DOHH2 (cell line): ENCODE results near the gene LARGE1.

ENCODE experiments used
- H3F3A ChIP-seq: fragments of 200-600 bp; sonication (generic), shearing (Covaris generic); 2 replicates; pipeline ENCODE4 v1.6.0; 2016; ENCODE audit warnings: antibody characterized with exemption, mild to moderate bottlenecking; ENCODE audit not compliant: control insufficient read depth, insufficient read depth
- H3K27ac ChIP-seq: fragments of 200-600 bp; sonication (generic); 2 replicates; pipeline ENCODE4 v1.5.1; 2014; ENCODE audit warnings: low read depth, mild to moderate bottlenecking, low read length, moderate library complexity
- H3K27me3 ChIP-seq: fragments of 200-600 bp; sonication (generic); 2 replicates; pipeline ENCODE4 v1.6.1; 2014; ENCODE audit warnings: mild to moderate bottlenecking, low read length, mixed read lengths; ENCODE audit not compliant: control insufficient read depth
- H3K36me3 ChIP-seq: fragments of 200-600 bp; sonication (generic); 2 replicates; pipeline ENCODE4 v1.6.1; 2014; ENCODE audit warnings: mild to moderate bottlenecking, low read length, moderate library complexity, mixed read lengths; ENCODE audit not compliant: control insufficient read depth
- H3K4me1 ChIP-seq: fragments of 200-600 bp; sonication (generic); 2 replicates; pipeline ENCODE4 v1.6.1; 2014; ENCODE audit warnings: mild to moderate bottlenecking, low read length, mixed read lengths; ENCODE audit not compliant: control insufficient read depth
- H3K4me2 ChIP-seq: fragments of 200-600 bp; sonication (generic); 2 replicates; pipeline ENCODE4 v1.6.0; 2014; ENCODE audit warnings: mild to moderate bottlenecking, low read length, moderate library complexity
- H3K4me3 ChIP-seq: fragments of 200-600 bp; sonication (generic); 2 replicates; pipeline ENCODE4 v1.5.1; 2014; ENCODE audit warnings: mild to moderate bottlenecking, low read length, mixed read lengths
- H3K79me2 ChIP-seq: fragments of 200-600 bp; sonication (generic); 2 replicates; pipeline ENCODE4 v1.6.1; 2014; ENCODE audit warnings: mild to moderate bottlenecking, low read length, mixed read lengths; ENCODE audit not compliant: control insufficient read depth
- H3K9me2 ChIP-seq: fragments of 200-600 bp; sonication (generic); replicated peaks from 2 replicates; pipeline ENCODE4 v1.6.1; 2014; ENCODE audit warnings: mild to moderate bottlenecking, low read length, mixed read lengths; ENCODE audit not compliant: control insufficient read depth
- H3K9me3 ChIP-seq: fragments of 200-600 bp; sonication (generic); 2 replicates; pipeline ENCODE4 v1.6.1; 2014; ENCODE audit warnings: antibody characterized with exemption, low read length, mixed read lengths; ENCODE audit not compliant: control insufficient read depth, insufficient read depth
- H4K20me1 ChIP-seq: fragments of 200-600 bp; sonication (generic); 2 replicates; pipeline ENCODE4 v1.6.0; 2014; ENCODE audit warnings: low read depth, mild to moderate bottlenecking, antibody characterized with exemption, low read length, moderate library complexity; ENCODE audit not compliant: control insufficient read depth, insufficient read depth
- EZH2phosphoT487 ChIP-seq: fragments of 200-600 bp; sonication (generic); IDR thresholded peaks from 2 replicates; pipeline ENCODE4 v1.6.1; 2017; ENCODE audit warnings: borderline replicate concordance, mild to moderate bottlenecking, antibody characterized with exemption, low read length, moderate library complexity, mixed read lengths
- TF ChIP-seq, protein P1 (sequence below): fragments of 200-600 bp; sonication (generic); IDR thresholded peaks from one replicate; pipeline ENCODE4 v1.5.1; 2014; ENCODE audit warnings: antibody characterized with exemption, mild to moderate bottlenecking, low read depth, low read length; ENCODE audit not compliant: poor library complexity, severe bottlenecking

Gene LARGE1

DNA sequence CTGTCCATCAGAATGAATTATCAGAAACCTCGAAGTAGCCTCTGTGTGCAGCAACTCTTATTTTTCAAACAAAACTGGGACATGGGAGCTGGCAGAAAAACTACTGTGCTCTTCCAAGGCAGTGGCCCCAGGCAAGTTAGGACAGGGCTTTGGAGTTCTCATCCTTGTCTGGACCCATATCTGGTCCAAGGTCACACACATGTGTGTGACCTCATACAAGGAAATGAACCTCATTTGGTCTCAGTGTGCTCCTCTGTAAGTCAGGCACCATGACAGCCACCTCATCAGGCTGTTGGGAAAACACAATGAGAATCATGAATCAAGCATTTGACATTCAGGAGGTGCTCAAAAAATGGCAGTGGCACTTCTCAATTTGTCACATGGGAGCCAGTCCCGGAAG, 25.8 kb downstream of the LARGE1 start:
- H3K4me1 ChIP-seq: no peaks in the 10 kb centered on the region
- no peaks in the 10 kb centered on the region for H4K20me1 ChIP-seq

DNA sequence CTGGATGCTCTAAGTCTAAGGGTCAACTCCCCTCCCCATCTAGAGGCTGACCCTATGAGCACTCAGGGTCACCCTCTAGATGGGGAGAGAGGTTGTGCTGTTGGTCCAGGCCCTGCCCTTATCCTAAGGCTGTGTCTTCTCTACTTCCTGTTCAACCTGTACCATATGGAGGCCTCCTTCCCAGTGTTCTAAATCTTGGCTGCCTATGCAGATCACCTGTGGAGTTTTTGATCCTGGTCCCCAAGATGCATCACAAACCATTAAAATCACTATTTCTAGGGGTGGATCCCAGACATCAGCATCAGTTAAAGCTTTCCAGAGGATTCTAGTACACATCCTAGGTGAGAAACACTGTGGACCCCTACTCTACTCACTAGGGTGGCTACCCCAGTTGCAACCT, 26.2 kb downstream of the LARGE1 start:
- H3K27ac ChIP-seq: no peak overlapping the region
- no peak overlapping the region for H3K4me2 ChIP-seq
- H3K79me2 ChIP-seq: no peaks in the 10 kb centered on the region
- TF ChIP-seq EZH2phosphoT487: no peak
- TF ChIP-seq, protein P1, sequence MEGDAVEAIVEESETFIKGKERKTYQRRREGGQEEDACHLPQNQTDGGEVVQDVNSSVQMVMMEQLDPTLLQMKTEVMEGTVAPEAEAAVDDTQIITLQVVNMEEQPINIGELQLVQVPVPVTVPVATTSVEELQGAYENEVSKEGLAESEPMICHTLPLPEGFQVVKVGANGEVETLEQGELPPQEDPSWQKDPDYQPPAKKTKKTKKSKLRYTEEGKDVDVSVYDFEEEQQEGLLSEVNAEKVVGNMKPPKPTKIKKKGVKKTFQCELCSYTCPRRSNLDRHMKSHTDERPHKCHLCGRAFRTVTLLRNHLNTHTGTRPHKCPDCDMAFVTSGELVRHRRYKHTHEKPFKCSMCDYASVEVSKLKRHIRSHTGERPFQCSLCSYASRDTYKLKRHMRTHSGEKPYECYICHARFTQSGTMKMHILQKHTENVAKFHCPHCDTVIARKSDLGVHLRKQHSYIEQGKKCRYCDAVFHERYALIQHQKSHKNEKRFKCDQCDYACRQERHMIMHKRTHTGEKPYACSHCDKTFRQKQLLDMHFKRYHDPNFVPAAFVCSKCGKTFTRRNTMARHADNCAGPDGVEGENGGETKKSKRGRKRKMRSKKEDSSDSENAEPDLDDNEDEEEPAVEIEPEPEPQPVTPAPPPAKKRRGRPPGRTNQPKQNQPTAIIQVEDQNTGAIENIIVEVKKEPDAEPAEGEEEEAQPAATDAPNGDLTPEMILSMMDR: no peak
- H3K9me2 ChIP-seq: no peaks in the 10 kb centered on the region
- no peak overlapping the region for H3K4me3 ChIP-seq
- H4K20me1 ChIP-seq: no peaks in the 10 kb centered on the region
- no peaks in the 10 kb centered on the region for H3K9me3 ChIP-seq
- H3K36me3 ChIP-seq: no peaks in the 10 kb centered on the region
- H3K27me3 ChIP-seq: no peaks in the 10 kb centered on the region
- no peaks in the 10 kb centered on the region for H3F3A ChIP-seq
- no peaks in the 10 kb centered on the region for H3K4me1 ChIP-seq

More for the DNA sequence above, 25.8 kb downstream of the LARGE1 start:
- Histone ChIP-seq H3K79me2 (no peaks in the 10 kb centered on the region), H3F3A (no peaks in the 10 kb centered on the region), H3K36me3 (no peaks in the 10 kb centered on the region), H3K4me3 (no peak overlapping the region), H3K9me2 (no peaks in the 10 kb centered on the region), H3K27ac (no peak overlapping the region), H3K9me3 (no peaks in the 10 kb centered on the region), H3K27me3 (no peaks in the 10 kb centered on the region), H3K4me2 (no peak overlapping the region)
- no peak for TF ChIP-seq EZH2phosphoT487
- TF ChIP-seq, protein P1: no peak

DNA sequence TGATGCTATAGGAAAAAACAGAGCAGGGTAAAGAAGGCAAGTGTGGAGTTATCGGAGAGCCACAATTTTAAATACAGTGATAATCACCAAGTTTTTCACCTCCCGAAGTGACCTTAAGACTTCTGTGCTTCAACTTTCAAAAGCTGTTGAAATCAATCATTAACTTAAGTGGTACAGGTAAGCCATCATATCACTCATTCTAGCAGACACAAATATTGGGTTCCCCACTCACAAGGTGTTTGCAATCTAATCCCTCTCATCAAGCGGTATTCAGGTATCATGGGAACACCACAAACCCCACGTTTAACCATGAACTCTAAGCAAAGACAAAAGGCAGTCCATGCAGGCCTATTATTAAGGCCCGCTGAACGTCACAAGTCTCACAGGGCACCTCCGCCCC, 26.8 kb downstream of the LARGE1 start:
- no peaks in the 10 kb centered on the region for H4K20me1 ChIP-seq
- H3K9me2 ChIP-seq: no peaks in the 10 kb centered on the region
- H3K4me3 ChIP-seq: no peak overlapping the region
- H3F3A ChIP-seq: no peaks in the 10 kb centered on the region
- no peaks in the 10 kb centered on the region for H3K79me2 ChIP-seq
- H3K36me3 ChIP-seq: no peaks in the 10 kb centered on the region
- no peaks in the 10 kb centered on the region for H3K4me1 ChIP-seq
- no peak overlapping the region for H3K27ac ChIP-seq
- H3K4me2 ChIP-seq: no peak overlapping the region
- no peaks in the 10 kb centered on the region for H3K27me3 ChIP-seq
- TF ChIP-seq, protein P1: no peak
- TF ChIP-seq EZH2phosphoT487: no peak
- no peaks in the 10 kb centered on the region for H3K9me3 ChIP-seq

DNA sequence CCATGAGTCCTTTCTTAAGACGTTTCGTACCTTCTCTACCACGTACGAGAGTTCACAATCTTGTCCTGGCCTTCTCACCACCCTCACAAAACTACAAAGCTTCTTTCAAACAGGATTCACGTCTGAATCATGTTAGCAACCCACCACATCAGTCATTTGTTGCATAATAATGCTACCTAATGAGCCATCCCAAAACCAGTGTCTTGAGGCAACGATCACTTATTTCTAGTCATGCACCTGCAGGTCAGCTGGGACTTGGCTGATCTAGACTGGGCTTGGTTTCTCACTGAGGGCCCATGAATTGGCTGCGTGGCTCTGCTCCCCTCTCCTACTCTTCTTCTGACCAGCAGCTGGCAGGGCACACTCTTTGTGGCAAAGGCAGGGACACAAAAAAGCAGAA, 28.3 kb downstream of the LARGE1 start:
- no peaks in the 10 kb centered on the region for H3K36me3 ChIP-seq
- no peak overlapping the region for H3K4me2 ChIP-seq
- H3F3A ChIP-seq: no peaks in the 10 kb centered on the region
- H4K20me1 ChIP-seq: no peaks in the 10 kb centered on the region
- H3K79me2 ChIP-seq: no peaks in the 10 kb centered on the region
- TF ChIP-seq, protein P1: no peak
- TF ChIP-seq EZH2phosphoT487: no peak
- no peak overlapping the region for H3K4me3 ChIP-seq
- H3K27ac ChIP-seq: no peak overlapping the region
- H3K9me2 ChIP-seq: no peaks in the 10 kb centered on the region
- H3K9me3 ChIP-seq: no peaks in the 10 kb centered on the region
- H3K4me1 ChIP-seq: no peaks in the 10 kb centered on the region
- H3K27me3 ChIP-seq: no peaks in the 10 kb centered on the region
